Measurements from ENCODE around the gene FGFR2. TPM values are rescaled to one million over a fixed set of nuclear protein-coding genes. Genes with fewer than 3 reads are reported as not detected.

Gene FGFR2
- total and polyA plus RNA-seq, 2 experiments from 2014 or later: 41.3 to 90.4 TPM

DNA sequence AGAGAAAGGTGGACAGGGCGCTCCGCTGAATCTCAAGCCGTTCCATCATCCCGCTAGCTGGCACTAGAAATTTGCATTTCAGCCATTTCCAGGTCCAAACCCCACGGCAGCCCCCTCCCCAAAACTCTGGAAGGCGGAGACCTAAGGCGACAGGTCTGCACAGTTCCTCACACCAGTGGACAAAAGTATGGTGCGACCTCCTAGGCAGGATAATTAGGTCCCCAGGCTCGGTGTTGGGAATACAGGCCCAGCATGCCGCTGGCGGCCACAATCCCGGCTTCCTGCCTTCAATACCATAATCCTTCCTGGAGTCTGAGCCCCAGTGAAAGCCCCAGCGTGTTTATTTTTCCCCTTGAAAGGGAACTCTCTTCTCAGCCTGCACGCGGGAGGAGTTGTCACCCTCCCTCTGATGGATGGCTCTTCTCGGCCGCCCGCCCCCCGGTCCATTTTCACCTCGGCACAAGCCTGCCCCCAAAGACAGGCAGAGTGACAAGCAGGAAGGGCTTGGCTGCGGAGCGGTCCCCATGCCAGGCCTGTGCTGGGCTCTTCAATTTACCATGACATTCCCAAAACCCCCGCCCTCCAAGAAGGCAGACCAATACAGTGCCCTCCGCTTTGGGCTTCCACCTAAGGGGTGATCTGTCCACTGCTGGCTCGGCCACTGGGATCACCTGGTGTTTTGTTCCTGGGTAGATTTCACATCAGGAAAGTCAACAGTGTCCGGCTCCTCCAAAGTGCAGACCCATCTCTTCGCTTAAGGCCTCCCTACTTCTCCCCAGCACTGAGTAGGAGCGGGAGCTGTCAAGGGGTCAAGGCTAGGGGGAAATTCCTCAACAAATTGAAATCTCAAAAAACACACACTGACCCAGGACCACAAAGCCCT, 2.2 kb downstream of the FGFR2 start:
- Histone ChIP-seq H3K4me2 (peak overlapping the region; percentile 92), H3K79me2 (peaks cover 72% of the 10 kb centered on the region)
- TF ChIP-seq EZH2phosphoT487 (IDR thresholded peaks at IDR 0.05; ENCODE audit: low read depth, severe bottlenecking, unreplicated experiment) (no peak), EZH2 (IDR thresholded peaks at IDR 0.05; ENCODE audit: borderline replicate concordance) (no peak)
- TF ChIP-seq, protein P1, sequence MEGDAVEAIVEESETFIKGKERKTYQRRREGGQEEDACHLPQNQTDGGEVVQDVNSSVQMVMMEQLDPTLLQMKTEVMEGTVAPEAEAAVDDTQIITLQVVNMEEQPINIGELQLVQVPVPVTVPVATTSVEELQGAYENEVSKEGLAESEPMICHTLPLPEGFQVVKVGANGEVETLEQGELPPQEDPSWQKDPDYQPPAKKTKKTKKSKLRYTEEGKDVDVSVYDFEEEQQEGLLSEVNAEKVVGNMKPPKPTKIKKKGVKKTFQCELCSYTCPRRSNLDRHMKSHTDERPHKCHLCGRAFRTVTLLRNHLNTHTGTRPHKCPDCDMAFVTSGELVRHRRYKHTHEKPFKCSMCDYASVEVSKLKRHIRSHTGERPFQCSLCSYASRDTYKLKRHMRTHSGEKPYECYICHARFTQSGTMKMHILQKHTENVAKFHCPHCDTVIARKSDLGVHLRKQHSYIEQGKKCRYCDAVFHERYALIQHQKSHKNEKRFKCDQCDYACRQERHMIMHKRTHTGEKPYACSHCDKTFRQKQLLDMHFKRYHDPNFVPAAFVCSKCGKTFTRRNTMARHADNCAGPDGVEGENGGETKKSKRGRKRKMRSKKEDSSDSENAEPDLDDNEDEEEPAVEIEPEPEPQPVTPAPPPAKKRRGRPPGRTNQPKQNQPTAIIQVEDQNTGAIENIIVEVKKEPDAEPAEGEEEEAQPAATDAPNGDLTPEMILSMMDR (IDR thresholded peaks at IDR 0.05; ENCODE audit: poor library complexity): no peak

DNA sequence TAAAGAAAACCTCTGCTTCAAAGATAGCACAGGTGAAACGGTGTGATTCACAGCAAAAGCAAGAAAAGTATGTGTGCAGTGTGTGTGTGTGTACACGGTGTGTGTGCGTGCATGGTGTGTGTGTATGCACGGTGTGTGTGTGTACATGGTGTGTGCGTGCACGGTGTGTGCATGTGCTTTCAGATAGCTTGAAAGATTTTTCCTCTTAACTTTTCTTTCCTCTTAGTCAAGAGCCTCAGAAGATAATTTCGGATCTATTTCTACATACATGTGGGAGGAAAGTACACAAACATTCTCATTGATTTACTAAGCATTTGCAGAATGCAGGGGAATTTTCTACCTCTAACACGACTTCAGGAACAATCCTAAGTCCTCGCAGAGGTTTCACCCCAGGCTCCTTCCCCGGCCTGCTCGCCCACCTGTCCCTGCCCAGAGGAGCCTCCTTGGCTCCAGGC, 2.9 kb downstream of the FGFR2 start:
- Histone ChIP-seq H3K4me3 (peak overlapping the region; percentile 98), H2AFZ (peak overlapping the region; percentile 30), H3K9me2 (replicated peaks; ENCODE audit: insufficient read depth) (no peaks in the 10 kb centered on the region), H4K20me1 (ENCODE audit: insufficient read depth, poor library complexity, severe bottlenecking) (peaks cover 41% of the 10 kb centered on the region), H3K79me2 (peaks cover 79% of the 10 kb centered on the region), H3K27ac (peak overlapping the region; percentile 83), H3K4me2 (peak overlapping the region; percentile 92), H3K36me3 (replicated peaks; ENCODE audit: insufficient read depth, low read depth) (no peaks in the 10 kb centered on the region), H3K4me1 (ENCODE audit: insufficient read depth) (peaks cover 41% of the 10 kb centered on the region), H3K27me3 (no peaks in the 10 kb centered on the region), H3K9me3 (ENCODE audit: low read depth) (no peaks in the 10 kb centered on the region)
- 27% methylated on average over 11 of the region's 11 CpGs for WGBS (ENCODE audit: low lambda C conversion rate, missing lambda C conversion rate)
- TF ChIP-seq EZH2phosphoT487 (IDR thresholded peaks at IDR 0.05; ENCODE audit: low read depth, severe bottlenecking, unreplicated experiment) (no peak), EZH2 (IDR thresholded peaks at IDR 0.05; ENCODE audit: borderline replicate concordance) (no peak)
- TF ChIP-seq, protein P1 (IDR thresholded peaks at IDR 0.05; ENCODE audit: poor library complexity): no peak
- DNase-seq (ENCODE audit: low spot score): no peak

More for the DNA sequence above, 2.2 kb downstream of the FGFR2 start:
- Histone ChIP-seq H2AFZ (peak overlapping the region; percentile 30), H3K4me1 (ENCODE audit: insufficient read depth) (peaks cover 35% of the 10 kb centered on the region), H4K20me1 (ENCODE audit: insufficient read depth, poor library complexity, severe bottlenecking) (peaks cover 38% of the 10 kb centered on the region), H3K9me2 (replicated peaks; ENCODE audit: insufficient read depth) (no peaks in the 10 kb centered on the region), H3K27me3 (no peaks in the 10 kb centered on the region), H3K27ac (peak overlapping the region; percentile 83), H3K4me3 (peak overlapping the region; percentile 98), H3K36me3 (replicated peaks; ENCODE audit: insufficient read depth, low read depth) (no peaks in the 10 kb centered on the region), H3K9me3 (ENCODE audit: low read depth) (no peaks in the 10 kb centered on the region)
- 10% methylated on average over 28 of the region's 28 CpGs for WGBS (ENCODE audit: low lambda C conversion rate, missing lambda C conversion rate)
- DNase-seq (ENCODE audit: low spot score): peak; percentile 42

DNA sequence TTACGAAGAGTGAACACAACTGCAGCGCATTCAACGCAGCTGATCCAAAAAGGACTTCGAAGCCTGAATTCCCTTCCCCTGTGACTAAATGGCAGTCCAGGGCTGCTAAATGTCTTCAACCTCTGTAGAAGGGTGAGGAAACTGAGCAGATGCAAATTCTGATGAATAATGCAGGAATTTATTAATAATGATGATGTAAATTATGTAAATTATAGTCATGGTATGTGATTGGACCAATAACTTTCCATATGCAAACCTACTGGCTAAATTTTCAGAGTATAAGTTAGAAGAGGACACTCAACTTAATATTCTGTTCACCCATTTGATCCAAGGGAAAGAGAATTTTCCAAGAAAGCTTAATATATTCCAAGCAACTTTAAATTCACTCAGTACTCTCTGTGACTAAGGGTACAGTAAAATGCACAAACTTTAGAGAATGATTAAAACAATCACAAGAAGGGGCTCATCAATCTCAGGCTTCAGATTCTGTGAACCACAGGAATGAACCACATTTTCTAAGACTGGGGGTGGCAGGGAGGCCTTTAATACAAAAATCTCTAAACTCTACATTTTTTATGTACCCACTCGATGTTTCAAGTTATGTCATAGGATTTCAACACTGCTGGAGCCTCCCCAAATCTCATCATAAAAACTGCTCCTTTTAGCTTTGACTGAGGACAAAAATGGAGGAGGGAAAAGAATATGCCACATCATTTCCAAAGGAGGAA, 3.5 kb downstream of the FGFR2 start:
- H3K4me1 ChIP-seq (ENCODE audit: insufficient read depth): peaks cover 41% of the 10 kb centered on the region
- no peak for DNase-seq (ENCODE audit: low spot score)
- H3K27me3 ChIP-seq: no peaks in the 10 kb centered on the region
- H3K4me2 ChIP-seq: peak overlapping the region; percentile 92
- H3K9me3 ChIP-seq (ENCODE audit: low read depth): no peaks in the 10 kb centered on the region
- peaks cover 85% of the 10 kb centered on the region for H3K79me2 ChIP-seq
- peak overlapping the region; percentile 98 for H3K4me3 ChIP-seq
- H3K9me2 ChIP-seq (replicated peaks; ENCODE audit: insufficient read depth): no peaks in the 10 kb centered on the region
- H2AFZ ChIP-seq: no peak overlapping the region
- peak overlapping the region; percentile 83 for H3K27ac ChIP-seq
- peaks cover 47% of the 10 kb centered on the region for H4K20me1 ChIP-seq (ENCODE audit: insufficient read depth, poor library complexity, severe bottlenecking)
- no peaks in the 10 kb centered on the region for H3K36me3 ChIP-seq (replicated peaks; ENCODE audit: insufficient read depth, low read depth)
- TF ChIP-seq EZH2 (IDR thresholded peaks at IDR 0.05; ENCODE audit: borderline replicate concordance): no peak
- TF ChIP-seq, protein P1 (IDR thresholded peaks at IDR 0.05; ENCODE audit: poor library complexity): no peak
- no peak for TF ChIP-seq EZH2phosphoT487 (IDR thresholded peaks at IDR 0.05; ENCODE audit: low read depth, severe bottlenecking, unreplicated experiment)
- 72% methylated on average over 5 of the region's 5 CpGs for WGBS (ENCODE audit: low lambda C conversion rate, missing lambda C conversion rate)
